GM18526 (cell line): Measurements from ENCODE around the gene AKT2.

Experiments
- POLR2A ChIP-seq: IDR thresholded peaks from 3 replicates; pipeline ENCODE4 v1.6.1; 2011; ENCODE audit not compliant: insufficient read length; ENCODE audit errors: extremely low read depth

AKT2 gene

GRCh38 chr19:40213251-40213829, 71.8 kb downstream of the AKT2 start:
- no peak for TF ChIP-seq POLR2A

- TF ChIP-seq POLR2A: no peak
Measured at GRCh38 chr19:40210889-40211288, 74.3 kb downstream of the AKT2 start.

GRCh38 chr19:40208602-40209001, 76.5 kb downstream of the AKT2 start:
- TF ChIP-seq POLR2A: no peak

- TF ChIP-seq POLR2A: no peak
Measured at GRCh38 chr19:40205760-40206159, 79.4 kb downstream of the AKT2 start.

GRCh38 chr19:40204381-40204780, 80.8 kb downstream of the AKT2 start:
- no peak for TF ChIP-seq POLR2A

- TF ChIP-seq POLR2A: no peak
Measured at GRCh38 chr19:40200341-40201099, 84.6 kb downstream of the AKT2 start.

- TF ChIP-seq POLR2A: no peak
Measured at GRCh38 chr19:40198272-40198990, 86.7 kb downstream of the AKT2 start.

- TF ChIP-seq POLR2A: no peak
Measured at GRCh38 chr19:40193587-40193849, 91.6 kb downstream of the AKT2 start.

GRCh38 chr19:40192758-40193586, 92.2 kb downstream of the AKT2 start:
- TF ChIP-seq POLR2A: no peak

- TF ChIP-seq POLR2A: no peak
Measured at GRCh38 chr19:40191836-40192646, 93.1 kb downstream of the AKT2 start.

GRCh38 chr19:40190891-40191835, 94.0 kb downstream of the AKT2 start, which contains the start of gene MAP3K10:
TSS of gene MAP3K10 (plus strand) at chr19:40191426. CDS start at chr19:40192032, 606 bp downstream.
- peak; percentile 30 for TF ChIP-seq POLR2A

- TF ChIP-seq POLR2A: no peak
Measured at GRCh38 chr19:40184273-40184672, 100.9 kb downstream of the AKT2 start.
